Measurements from ENCODE around the gene LIN7C.
A peak's percentile ranks its signal among the peaks of the same experiment; 100 is the strongest.

Gene LIN7C

DNA sequence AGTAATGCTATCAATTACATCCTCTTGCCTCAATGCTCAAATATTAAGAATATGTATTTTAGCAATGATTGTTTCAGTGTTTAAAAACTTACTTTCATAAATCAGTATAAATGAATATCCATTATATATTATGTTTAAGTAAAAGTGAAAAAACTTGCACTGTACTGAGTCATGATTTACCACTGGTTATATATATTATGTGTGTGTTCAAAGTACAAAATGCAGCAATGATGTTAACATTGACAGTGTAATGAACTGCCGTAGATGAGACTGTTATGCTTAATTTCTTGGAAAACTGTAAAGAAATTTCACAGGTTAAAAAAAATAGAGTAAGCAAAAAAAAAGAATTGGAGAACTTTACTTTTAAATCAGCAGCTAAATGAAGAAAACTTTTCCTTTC is 8.7 kb downstream of the LIN7C start:
- H3K27ac ChIP-seq = no peak overlapping the region
- TF ChIP-seq CTCF (IDR thresholded peaks at IDR 0.05) = no peak
- no peak overlapping the region for H3K4me3 ChIP-seq
- no peak for DNase-seq (ENCODE audit: low spot score)

GRCh38 chr11:27497284-27497866 is 9.2 kb downstream of the LIN7C start:
- no peak for DNase-seq (ENCODE audit: low spot score)
- no peak overlapping the region for H3K27ac ChIP-seq

GRCh38 chr11:27496461-27496860 is 10.1 kb downstream of the LIN7C start:
- DNase-seq (ENCODE audit: low spot score) = no peak
- H3K27ac ChIP-seq = no peak overlapping the region
- no peak for TF ChIP-seq CTCF (IDR thresholded peaks at IDR 0.05)
- H3K4me3 ChIP-seq = no peak overlapping the region

More at GRCh38 chr11:27497284-27497866, 9.2 kb downstream of the LIN7C start:
- H3K4me3 ChIP-seq = no peak overlapping the region
- peak; percentile 51 for TF ChIP-seq CTCF (IDR thresholded peaks at IDR 0.05)

DNA sequence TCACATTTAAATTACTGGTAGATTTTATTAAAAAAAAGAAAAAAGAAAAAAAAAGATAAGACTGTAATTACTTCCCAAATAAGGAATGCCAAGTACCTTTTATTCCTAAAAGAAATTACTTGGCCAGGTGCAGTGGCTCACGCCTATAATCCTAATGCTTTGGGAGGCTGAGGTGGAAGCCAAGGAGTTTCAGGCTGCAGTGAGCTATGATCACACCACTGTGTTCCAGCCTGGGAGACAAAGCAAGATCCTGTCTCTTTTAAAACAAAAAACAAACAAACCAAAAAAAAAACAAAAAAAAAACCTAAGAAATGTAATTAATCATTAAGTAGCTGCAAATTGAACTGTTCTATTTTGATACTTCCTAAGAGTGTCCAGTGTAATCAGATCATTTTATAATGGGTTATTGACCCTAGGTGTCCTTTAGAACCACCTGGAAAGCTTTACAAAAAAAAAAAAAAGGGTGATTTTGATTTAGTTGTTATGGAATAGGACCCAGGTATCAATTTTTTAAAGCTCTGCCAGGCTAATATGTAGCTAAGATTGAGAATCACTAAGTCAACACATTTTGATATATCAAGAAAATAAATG is 10.8 kb downstream of the LIN7C start:
- H3K27ac ChIP-seq = no peak overlapping the region
- no peak for TF ChIP-seq CTCF (IDR thresholded peaks at IDR 0.05)
- no peak overlapping the region for H3K4me3 ChIP-seq
- DNase-seq (ENCODE audit: low spot score) = no peak

GRCh38 chr11:27489092-27489491 is 17.5 kb downstream of the LIN7C start:
- no peak for DNase-seq (ENCODE audit: low spot score)
- TF ChIP-seq CTCF (IDR thresholded peaks at IDR 0.05) = no peak
- H3K27ac ChIP-seq = no peak overlapping the region
- no peak overlapping the region for H3K4me3 ChIP-seq

- TF ChIP-seq CTCF (IDR thresholded peaks at IDR 0.05) = no peak
- Histone ChIP-seq H3K4me3 (no peak overlapping the region), H3K27ac (no peak overlapping the region)
- DNase-seq (ENCODE audit: low spot score) = no peak
Measured at GRCh38 chr11:27487706-27488105, 18.9 kb downstream of the LIN7C start.

All from coronary artery (tissue), 2 donors.